Activated T-cell treated with anti-CD3 and anti-CD28 coated beads, Interleukin-2, amount 50 U/mL, for 1 hour (primary cell): Measurements from ENCODE around the gene TNS3.
"Not testable (repeated sequence)": the region's sequence is repeated elsewhere in the genome, so short reads cannot be mapped to it uniquely, and the experiment has no call there.

Experiments used
- DNase-seq: peaks from one replicate; pipeline ENCODE4 v3.0.0-alpha.2; 2020

The TNS3 gene

GRCh38 chr7:47266131-47266706 is 315.7 kb downstream of the TNS3 start:
- no peak for DNase-seq

- no peak for DNase-seq
Observed at GRCh38 chr7:47265621-47266020, 316.3 kb downstream of the TNS3 start.

DNA sequence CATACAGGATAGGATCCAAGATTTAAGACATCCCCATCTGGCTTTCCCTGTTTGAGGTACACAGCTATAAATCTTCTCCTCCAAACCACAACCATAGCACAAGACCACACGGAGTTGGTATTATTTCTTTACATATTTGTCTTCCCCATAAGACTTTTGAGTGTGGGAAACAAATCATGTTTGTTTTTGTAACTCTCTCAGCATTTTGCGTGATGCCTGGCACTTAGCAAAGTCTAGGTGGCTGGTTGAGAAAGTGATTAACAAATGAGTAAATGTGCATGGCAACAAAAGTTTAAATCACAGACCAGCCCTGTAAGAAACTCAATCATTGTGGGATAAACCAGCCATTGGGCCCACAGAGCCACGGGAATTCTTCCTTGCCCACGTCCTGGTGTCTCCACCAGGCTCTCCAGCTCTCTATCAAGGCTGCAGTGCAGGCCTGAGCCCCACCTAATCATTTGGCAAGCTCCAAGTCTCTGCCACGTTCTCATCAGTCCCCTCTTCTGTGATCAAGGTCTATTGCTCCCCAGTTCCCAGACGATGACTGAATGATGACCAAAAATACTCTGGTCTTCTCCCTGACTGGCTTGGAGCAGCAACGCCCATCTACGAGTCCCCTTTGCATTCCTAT is 317.8 kb downstream of the TNS3 start:
- no peak for DNase-seq

DNA sequence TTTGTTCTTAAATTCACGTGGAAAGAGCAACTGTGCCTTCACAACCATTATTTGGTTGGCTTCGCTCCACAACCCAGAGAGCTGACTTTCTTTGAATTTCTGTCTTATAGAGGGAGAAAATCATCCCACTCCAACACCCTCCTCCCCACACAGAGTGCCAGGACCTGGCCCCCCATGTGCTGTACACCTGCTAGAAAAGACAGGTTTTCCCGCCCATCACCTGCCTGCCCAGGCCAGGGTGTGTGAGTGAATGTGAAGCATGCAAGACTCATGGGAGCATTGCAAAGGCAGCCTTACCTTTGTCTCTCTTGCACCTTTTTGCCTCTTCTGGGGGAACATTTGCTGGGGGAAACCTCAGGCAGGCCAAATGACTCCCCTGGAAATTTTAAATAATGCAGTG is 319.0 kb downstream of the TNS3 start:
- DNase-seq = no peak

DNA sequence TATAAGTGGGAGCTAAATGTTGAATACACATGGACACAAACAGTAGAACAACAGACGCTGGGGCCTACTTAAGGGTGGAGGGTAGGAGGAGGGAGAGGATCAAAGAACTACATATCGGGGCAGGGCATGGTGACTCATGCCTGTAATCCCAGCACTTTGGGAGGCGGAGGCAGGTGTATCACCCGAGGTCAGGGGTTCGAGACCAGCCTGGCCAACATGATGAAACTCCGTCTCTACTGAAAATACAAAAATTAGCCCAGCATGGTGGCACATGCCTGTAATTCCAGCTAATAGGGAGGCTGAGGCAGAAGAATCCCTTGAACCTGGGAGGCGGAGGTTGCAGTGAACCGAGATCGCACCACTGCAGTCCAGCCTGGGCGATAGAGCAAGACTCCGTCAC is 319.8 kb downstream of the TNS3 start:
- DNase-seq = not testable (repeated sequence)

DNA sequence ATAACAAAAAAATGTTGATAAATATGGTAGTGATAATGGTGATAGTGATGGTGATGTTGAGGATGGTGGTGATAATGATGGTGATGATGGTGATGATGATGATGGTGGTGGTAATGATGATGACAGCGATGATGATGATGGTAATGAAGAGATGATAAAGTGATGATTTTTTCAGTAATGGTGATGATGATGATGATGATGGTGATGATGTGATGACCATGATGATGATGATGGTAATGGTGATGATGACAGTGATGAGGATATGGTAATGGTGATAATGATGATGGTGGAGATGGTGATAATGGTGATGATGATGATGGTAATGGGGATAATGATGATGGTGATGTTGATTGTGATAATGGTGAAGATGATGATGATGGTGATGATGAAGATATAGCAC is 321.6 kb downstream of the TNS3 start:
- no peak for DNase-seq

DNA sequence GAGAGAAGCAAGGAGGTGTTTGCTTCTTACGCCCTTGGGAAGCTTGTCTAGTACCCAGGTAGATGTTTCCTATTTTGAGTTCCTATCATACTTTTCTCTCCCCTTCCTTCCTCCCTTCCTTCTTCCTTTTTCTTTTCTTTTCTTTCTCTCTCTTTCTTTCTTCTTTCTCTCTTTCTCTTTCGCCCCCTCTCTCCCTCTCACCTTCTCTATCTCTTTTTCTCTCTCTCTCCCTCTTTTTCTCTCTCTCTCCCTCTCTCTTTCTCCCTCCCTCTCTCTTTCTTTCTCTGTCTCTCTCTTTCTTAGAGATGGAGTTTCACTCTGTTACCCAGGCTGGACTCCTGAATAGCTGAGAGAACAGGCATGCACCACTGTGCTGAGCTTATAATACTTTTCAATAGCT is 322.2 kb downstream of the TNS3 start:
- DNase-seq = no peak

DNA sequence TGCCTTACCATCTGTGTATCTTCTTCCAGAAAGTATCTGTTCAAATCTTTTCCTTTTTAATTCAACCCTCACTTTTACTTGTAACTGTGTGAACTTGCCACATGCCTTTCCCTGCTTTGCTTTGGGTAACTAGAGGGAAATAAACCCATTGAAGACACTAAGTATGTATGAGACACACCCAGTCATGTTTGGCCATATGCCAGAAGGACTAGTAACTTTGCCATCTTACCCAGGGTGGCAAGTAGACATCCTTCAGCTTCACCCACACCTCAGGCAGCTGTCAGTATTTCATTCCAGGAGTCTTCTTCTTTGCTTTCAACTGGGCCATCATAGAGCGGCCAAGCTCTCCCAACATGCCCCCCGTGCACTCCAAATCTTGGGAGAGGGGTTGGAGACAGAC is 323.1 kb downstream of the TNS3 start:
- no peak for DNase-seq

DNA sequence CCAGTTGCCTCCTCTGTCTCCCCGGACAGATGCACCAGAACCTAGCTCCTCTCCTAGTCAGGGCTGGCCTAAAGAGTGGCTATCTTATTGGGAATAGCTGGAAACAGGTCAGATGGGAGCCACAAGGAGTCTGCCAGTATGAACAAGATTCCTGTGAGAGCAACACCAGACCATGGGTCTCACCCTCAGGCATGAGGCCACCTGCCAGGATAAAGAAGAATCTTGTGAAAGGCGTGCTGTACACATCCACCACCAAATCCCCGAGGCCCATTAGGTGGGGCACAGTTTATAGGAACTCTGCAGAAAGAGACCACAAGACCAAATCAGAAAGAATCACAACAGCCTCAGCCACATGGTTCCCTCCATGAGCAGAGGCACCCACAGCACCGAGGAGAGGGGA is 325.9 kb downstream of the TNS3 start:
- DNase-seq = no peak

GRCh38 chr7:47255441-47255840 is 326.5 kb downstream of the TNS3 start:
- DNase-seq = no peak

GRCh38 chr7:47255007-47255406 is 326.9 kb downstream of the TNS3 start:
- no peak for DNase-seq

DNA sequence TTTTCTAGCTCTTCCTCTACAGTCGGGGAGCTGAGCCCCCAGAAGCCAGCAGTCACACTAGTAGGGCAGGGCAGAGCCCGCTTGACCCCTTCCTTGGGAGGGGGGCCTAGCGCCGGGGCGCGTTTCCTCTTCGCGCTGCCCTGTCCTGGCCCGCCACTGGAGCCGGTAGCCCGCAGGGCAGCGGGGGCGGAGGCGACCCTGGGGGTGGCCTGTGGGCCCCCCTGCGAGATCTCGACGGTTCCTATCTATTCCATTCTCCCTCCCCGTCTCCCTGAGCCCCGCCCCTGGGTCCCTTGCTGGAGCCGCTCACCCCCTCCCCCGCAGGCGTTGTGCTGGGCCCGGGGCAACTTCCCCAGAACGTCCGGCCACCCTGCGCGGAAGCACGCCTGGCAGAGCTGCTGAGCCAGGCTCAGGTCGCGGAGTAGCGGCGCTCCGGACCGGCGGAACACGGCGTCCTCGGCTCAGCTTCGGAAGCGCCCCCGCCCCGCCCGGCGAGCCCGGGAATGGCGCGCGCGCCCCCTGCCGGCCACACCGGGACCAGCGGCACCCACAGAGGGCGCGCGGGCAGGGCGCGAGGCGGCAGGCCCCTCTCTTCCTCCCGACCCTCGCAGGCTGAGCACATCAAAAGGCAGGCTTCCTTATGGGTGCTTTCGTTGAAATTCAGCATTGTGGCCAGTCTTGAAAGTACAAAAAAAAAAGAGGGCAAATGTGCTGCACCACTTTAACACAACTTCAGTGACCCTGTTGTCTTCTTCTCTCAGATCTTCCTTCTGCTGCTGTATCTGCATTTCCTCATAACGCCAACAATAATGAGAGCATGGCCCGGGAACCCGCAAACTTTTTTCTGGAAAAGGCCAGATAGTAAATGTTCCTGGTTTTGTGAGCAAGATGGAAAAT is 327.6 kb downstream of the TNS3 start:
- peak; percentile 48 for DNase-seq

DNA sequence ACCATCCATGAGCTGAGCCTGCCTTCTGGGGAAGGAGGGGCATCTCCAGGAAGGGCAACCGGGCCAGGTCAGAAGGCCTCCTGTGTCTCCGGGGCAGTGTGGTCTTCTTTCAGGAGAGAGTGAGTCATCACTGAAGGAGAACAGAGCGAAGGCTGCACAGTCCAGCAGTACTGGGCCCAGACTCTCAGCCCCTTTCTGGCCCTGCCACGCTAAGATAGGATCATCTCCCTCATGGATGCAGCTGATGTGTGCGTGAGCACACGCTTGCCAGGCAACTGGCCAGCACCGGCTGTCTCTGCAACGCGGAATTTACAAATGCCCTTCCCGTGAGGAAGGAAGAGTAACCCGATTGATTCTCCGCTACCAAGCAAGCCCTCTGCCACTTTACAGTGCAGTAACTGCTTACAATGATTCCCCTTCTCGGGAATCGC is 328.2 kb downstream of the TNS3 start:
- DNase-seq = no peak

- no peak for DNase-seq
Observed at GRCh38 chr7:47252675-47253074, 329.2 kb downstream of the TNS3 start.

GRCh38 chr7:47249361-47249760 is 332.6 kb downstream of the TNS3 start:
- DNase-seq = no peak

DNA sequence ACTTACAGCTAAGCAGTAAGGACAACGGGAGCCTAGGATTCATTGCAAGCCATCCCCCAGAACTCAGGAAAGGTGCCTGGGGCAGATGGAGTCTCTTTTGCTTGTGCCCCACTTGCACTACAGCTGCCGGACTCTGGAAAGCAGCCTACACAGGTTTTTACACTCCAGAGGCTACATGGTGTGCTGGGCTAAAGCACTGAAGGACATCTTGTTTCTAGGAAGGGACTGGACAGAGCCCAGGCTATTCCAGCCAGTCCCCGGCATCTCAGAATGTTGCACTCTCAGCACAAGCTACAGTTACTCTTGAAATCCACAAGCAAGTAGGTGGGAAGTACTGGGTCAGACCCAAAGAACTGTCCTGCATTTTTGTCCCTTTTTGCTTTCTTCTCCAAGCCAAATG is 333.1 kb downstream of the TNS3 start:
- DNase-seq = no peak

DNA sequence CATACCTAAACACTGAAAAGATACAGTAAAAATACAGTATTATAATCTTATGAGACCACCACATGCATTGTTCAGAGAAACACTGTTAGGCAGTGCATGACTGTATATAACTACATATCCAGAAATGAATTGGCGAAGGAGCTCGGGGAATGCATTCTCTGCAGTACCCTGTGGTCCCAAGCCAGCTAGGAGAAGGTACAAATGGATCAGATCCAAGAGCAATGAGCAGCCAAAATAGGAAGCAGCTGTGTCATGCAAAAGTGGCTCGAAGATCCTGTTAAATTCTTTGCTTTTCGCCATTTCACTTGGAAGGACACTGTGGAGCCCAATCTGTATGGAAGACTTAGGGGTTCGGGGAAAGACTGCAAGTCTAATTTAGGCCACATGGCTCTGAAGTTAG is 334.8 kb downstream of the TNS3 start:
- no peak for DNase-seq

DNA sequence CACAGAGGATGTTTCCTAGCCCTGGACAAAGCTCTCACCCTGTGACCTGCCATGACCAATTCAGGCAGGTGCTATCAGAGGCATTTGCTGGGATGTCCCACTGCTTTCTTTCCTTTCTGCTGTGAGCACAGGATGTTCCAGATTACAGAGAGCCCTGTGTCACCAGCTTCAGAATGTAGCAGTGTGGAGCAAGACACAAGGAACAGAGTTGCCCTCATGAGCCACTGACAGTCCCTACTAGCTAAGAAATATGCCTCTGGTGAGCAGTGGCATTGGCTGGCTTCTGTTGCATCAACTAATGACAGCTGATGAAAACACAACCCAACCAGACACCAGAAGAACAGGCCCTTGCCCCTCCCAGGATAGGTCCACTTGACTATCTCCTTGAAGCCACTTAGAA is 337.2 kb downstream of the TNS3 start:
- no peak for DNase-seq

DNA sequence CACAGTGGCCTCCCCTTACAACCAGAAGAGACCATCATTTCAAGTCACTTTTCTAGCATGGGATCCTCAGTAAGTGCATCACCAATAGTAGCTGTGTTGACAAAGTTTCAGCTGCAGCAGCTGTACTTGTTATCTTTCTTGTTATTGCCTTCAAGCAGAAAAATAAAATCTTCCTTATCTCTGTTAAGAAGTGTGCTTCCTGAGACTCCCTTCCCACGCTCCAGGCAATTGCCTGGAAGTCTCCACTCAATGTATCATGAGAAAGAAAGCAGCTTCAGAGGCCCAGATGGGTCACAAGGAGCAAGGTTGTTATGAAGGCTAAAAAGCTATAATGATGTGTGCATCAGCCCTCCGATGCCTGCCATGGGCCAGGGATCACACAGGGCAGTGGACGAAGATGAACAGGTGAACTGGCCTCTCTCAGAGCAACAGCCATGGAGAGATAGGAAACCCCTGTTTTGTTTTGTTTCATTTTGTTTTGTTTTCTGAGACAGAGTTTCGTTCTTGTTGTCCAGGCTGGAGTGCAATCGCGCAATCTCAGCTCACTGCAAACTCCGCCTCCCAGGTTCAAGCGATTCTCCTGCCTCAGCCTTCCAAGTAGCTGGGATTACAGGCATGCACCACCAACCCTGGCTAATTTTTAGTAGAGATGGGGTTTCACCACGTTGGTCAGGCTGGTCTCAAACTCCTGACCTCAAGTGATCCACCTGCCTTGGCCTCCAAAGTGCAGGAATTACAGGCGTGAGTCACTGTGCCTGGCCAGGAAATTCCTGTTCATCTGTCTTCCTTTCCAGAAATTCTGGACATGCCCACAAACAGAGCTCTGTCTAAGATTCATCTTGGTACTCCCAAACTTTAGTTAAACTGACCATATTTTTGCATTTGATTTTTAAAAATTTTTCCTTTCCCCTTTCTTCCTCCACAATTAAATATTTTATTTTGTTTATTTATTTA is 340.5 kb downstream of the TNS3 start:
- DNase-seq = no peak

GRCh38 chr7:47239931-47240421 is 341.9 kb downstream of the TNS3 start:
- DNase-seq = no peak

GRCh38 chr7:47239034-47239433 is 342.9 kb downstream of the TNS3 start:
- no peak for DNase-seq

DNA sequence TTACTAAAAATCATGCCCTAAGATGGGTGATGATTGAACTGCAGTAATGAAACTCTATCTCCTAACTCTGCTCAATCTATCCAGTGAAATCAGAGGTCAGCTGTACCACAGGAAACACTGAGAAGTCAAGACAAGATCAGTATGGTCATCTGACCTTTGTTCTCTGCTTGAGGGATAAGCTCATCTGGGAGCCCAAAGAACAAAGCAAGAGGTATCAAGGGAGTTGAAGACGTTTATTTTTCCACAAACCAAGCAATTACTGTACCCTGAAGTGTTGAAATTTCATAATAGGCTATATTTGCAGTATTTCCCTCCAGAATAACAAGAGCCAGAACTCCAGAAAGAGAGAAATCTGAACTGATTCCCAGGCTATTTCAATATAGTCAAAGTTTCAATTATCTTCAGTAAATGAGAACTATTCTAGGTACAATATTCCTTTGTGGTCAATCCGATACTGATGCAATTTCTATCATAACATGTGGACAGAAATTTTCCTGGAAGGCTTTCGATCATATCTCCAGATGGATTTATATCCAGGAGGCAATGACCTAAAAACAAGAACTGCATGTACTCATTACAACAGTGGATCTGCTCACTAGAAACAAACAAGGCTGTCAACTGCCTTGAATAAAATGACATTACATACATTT is 345.3 kb downstream of the TNS3 start:
- no peak for DNase-seq
